ENCODE results near the gene CCDC93.

- TF ChIP-seq CTCF (IDR thresholded peaks at IDR 0.05) (no peak), POLR2AphosphoS5 (IDR thresholded peaks at IDR 0.05) (no peak), EP300 (IDR thresholded peaks at IDR 0.05) (no peak)
Measured at GRCh38 chr2:117941693-117942092, 72.2 kb downstream of the CCDC93 start.

Measured in esophagus muscularis mucosa (tissue), 4 donors.